ENCODE data around the gene PCCA. TPM values are rescaled to one million over a fixed set of nuclear protein-coding genes. Genes with fewer than 3 reads are reported as not detected.

Gene PCCA
- 18.4 and 19.9 TPM in 2 replicates for total RNA-seq

GRCh38 chr13:100088644-100089464 is at the start of gene PCCA:
Gene PCCA (plus strand): TSS chr13:100089093. CDS start chr13:100089121, 28 bp downstream.

Small RNA genes lying within 50 kb of the gene (small RNA-seq; reads per million reads assigned to genes)
- not detected for gene AL356575.1 (ENCODE audit: low replicate concordance)

Other genes starting within 250 kb of the PCCA start
- not detected in 2 replicates for gene ZIC5, start 117.3 kb upstream of the PCCA start, total RNA-seq
- gene ZIC2, start 107.3 kb upstream of the PCCA start, total RNA-seq: not detected in 2 replicates

Measured in placental pericyte (primary cell).